ENCODE measurements around the gene SLFNL1.

DNA sequence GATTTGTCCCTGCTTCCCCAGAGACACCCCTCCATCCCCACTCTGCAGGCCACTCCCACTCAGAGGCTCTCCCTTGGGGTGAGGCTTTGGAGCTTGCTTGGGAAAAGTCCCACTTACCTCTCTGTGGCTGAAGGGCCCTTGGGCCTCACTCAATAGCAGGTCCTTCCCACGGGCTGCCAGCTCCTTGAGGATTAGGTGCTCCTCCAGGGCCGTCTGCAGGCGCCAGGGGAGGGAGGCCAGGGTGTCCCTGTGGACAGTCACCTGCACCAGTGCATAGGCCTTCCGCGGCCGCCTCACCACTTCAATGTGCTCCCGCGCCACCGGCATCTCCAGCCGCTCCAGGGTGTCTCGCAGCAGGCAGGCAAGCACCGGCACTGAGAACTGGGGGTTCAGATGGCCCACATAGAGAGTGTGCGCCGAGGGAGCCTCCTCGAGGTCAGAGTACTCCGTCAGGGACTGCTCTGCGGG lies 1.4 kb downstream of the SLFNL1 start:
- TF ChIP-seq POLR2A (IDR thresholded peaks at IDR 0.05): no peak
- TF ChIP-seq, protein P1, sequence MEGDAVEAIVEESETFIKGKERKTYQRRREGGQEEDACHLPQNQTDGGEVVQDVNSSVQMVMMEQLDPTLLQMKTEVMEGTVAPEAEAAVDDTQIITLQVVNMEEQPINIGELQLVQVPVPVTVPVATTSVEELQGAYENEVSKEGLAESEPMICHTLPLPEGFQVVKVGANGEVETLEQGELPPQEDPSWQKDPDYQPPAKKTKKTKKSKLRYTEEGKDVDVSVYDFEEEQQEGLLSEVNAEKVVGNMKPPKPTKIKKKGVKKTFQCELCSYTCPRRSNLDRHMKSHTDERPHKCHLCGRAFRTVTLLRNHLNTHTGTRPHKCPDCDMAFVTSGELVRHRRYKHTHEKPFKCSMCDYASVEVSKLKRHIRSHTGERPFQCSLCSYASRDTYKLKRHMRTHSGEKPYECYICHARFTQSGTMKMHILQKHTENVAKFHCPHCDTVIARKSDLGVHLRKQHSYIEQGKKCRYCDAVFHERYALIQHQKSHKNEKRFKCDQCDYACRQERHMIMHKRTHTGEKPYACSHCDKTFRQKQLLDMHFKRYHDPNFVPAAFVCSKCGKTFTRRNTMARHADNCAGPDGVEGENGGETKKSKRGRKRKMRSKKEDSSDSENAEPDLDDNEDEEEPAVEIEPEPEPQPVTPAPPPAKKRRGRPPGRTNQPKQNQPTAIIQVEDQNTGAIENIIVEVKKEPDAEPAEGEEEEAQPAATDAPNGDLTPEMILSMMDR (IDR thresholded peaks at IDR 0.05): no peak
